Fibroblast of mammary gland (primary cell): ENCODE measurements around the gene ARHGAP32.
"Not testable (repeated sequence)": the region's sequence is repeated elsewhere in the genome, so short reads cannot be mapped to it uniquely, and the experiment has no call there.

Source experiments
- DNase-seq: peaks from one replicate; pipeline ENCODE4 v3.0.0-alpha.2; 2010; ENCODE audit warnings: low read depth
- H3K4me3 ChIP-seq: 2 replicates; pipeline ENCODE4 v1.5.1; 2011; ENCODE audit warnings: low read depth, mild to moderate bottlenecking, low read length, moderate library complexity; ENCODE audit not compliant: control insufficient read depth
- TF ChIP-seq, protein P1 (sequence below): conservative IDR thresholded peaks from 2 replicates; pipeline ENCODE4 v1.5.1; 2011; ENCODE audit warnings: low read depth, low read length, inconsistent platforms; ENCODE audit not compliant: control insufficient read depth, insufficient read depth

The ARHGAP32 gene

DNA sequence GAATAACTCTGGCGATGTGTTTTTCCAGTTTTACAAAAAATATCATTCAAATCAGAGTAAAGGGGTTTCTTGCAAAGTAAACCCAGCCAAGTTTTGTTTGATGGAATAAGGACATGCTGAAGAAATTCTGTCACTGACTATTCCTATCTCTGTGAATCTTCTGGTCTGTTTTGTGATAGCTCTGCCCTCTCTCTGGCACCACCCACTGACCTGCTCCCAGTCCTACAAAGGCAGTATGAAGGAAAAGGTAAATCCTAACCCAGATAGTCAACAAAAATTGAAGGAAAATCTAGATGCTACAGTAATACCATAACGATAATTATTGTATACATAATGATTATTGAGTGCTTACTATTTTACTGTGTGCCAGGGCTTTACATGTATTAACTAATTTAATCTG lies 173.1 kb downstream of the ARHGAP32 start:
- TF ChIP-seq, protein P1, sequence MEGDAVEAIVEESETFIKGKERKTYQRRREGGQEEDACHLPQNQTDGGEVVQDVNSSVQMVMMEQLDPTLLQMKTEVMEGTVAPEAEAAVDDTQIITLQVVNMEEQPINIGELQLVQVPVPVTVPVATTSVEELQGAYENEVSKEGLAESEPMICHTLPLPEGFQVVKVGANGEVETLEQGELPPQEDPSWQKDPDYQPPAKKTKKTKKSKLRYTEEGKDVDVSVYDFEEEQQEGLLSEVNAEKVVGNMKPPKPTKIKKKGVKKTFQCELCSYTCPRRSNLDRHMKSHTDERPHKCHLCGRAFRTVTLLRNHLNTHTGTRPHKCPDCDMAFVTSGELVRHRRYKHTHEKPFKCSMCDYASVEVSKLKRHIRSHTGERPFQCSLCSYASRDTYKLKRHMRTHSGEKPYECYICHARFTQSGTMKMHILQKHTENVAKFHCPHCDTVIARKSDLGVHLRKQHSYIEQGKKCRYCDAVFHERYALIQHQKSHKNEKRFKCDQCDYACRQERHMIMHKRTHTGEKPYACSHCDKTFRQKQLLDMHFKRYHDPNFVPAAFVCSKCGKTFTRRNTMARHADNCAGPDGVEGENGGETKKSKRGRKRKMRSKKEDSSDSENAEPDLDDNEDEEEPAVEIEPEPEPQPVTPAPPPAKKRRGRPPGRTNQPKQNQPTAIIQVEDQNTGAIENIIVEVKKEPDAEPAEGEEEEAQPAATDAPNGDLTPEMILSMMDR, result no peak
- no peak overlapping the region for H3K4me3 ChIP-seq
- DNase-seq, result no peak

DNA sequence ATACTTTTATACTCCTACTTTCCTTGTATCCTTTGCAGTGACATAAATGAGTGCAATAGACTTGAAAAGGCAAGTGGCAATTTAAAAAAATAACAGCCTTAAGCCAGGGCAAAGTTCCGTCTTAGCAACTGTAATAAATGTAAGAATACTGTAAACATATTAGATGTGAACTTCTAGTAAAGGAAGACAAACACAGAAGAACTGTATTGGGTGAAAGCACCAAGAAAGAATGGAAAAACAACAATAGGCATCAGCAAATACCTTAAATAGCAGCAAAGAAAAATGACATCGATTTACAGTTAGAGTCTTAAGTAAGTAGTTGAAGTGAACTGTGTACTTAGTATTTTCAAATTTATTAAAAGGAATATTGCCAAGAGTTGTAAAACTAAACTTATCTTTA lies 174.0 kb downstream of the ARHGAP32 start:
- DNase-seq, result no peak

DNA sequence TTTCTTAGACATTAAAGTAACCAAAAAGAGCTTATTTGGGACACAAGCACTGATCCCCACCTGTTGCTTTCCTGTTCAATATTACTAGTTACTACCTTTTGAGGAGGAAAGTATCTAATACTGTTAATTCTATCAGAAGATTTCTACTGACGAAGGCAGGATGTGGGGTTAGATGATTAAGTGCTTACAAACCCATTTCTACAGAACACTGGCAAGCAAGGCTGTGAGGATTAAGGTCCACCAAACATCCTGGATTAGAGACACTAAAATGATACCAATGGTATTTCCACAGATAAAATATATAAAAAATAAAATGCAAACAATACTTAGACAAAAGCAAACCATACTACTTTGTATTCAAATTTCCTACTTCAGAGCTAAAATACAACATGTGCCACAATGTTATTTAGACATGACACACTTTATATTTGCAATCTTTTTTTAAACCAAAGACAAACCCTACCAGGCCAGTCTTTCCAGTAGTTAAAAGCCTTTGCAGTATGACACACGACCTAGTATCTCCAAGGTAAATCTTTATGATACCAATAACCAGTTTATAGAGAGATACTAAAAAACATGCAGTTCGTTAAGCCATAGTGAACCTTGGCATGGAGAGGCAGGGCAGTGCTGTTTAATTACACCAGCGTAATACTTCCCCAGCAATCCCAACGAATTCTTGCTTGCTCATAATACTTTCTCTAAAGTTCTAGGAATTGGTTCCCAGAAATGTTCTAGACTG lies 178.2 kb downstream of the ARHGAP32 start:
- no peak overlapping the region for H3K4me3 ChIP-seq
- TF ChIP-seq, protein P1, result no peak
- DNase-seq, result no peak

More for the DNA sequence above, 174.0 kb downstream of the ARHGAP32 start:
- TF ChIP-seq, protein P1, result no peak
- H3K4me3 ChIP-seq, result no peak overlapping the region

DNA sequence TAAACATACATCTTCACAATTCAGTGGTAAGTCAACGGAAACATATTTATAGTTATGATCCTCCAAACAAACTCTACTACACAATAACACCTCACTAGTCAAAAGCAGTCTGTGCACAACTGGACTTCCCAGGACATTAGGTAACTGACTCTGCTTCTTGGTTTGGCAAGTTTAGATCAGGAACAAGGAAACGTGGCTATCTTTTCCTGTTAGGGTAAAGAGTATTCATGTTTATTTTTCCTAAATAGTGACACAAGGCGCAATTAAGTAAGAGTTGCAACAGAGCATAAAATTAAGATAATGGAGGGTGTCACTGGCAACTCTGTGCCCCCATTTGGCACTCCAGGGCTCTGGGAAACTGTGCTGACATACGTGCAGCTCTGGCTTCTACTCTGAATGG lies 179.2 kb downstream of the ARHGAP32 start:
- TF ChIP-seq, protein P1, result no peak
- no peak overlapping the region for H3K4me3 ChIP-seq
- no peak for DNase-seq

DNA sequence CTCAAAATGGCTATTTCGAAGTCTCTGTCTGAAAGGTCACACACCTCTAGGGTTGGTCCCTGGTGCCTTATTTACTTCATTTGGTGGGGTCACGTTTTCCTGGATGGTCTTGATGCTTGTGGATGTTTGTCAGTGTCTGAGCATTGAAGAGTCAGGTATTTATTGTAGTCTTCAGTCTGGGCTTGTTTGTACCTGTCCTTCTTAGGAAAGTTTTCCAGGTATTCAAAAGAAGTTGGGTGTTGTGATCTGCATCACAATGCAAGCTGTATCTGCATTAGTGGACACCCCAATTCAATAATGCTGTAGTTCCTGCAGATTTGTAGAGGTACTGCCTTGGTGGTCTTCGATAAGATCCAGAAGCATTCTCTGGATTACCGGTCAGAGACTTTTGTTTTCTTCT lies 186.0 kb downstream of the ARHGAP32 start:
- TF ChIP-seq, protein P1, result no peak
- DNase-seq, result no peak
- H3K4me3 ChIP-seq, result no peak overlapping the region

DNA sequence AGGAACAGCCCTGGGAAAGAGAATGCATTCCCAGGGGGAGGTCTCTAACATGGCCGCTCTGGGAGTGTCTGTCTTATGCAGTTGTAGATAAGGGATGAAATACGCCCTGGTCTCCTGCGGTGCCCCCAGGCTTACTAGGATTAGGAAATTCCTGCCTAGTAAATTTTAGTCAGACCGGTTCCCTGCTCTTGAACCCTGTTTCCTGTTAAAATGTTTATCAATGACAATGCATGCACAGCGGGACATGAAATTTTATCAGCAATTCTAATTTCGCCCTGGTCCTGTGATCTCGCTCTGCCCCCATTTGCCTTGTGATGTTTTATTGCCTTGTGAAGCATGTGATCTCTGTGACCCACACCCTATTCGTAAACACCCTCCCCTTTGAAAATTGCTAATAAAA lies 193.0 kb downstream of the ARHGAP32 start:
- DNase-seq, H3K4me3 ChIP-seq: not testable (repeated sequence)

DNA sequence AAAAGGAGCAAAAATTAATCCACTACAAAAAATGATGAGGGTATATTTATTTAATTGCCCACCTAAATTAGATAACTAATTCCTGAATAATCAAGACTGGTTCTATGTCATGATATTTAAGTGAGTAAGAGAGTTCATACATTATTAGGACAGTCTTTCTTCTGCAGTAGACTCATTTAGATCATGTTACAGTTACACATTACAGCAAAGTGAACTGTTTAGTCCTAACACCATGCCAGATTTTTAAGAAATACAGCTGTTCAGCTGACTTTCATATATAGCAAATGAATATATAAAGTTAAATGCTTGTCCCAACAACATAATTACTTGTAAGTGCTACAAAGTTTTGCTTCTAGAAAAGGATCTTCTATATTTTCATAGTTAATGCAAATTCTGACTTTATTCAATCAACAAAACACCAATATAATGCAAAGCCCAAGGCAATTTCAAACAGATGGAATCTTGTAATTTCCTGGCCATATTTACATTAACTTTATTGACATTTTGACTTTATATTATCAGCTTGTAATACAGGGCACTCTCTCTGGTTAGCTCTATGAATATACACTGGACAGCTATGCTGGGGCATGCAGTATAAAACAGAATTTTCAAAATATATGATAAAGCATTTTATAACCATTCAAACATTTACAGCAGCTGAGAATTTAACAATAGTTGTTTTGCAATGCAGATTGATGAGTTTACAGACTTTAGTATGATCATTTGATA lies 203.7 kb downstream of the ARHGAP32 start:
- TF ChIP-seq, protein P1, result no peak
- DNase-seq, result no peak
- H3K4me3 ChIP-seq, result no peak overlapping the region
